HG02571 (cell line): Measurements from ENCODE around the gene NYAP2.
A peak's percentile ranks its signal among the peaks of the same experiment; 100 is the strongest.

Experiments used
- ATAC-seq: cut with Tn5 transposase; IDR thresholded peaks from one replicate; pipeline ENCODE4 v1.9.1; 2021; ENCODE audit warnings: mild to moderate bottlenecking, moderate library complexity; ENCODE audit not compliant: unreplicated experiment

The NYAP2 gene

GRCh38 chr2:225425284-225425683 is 25.8 kb downstream of the NYAP2 start:
- no peak for ATAC-seq

- ATAC-seq, result no peak
These were observed 28.9 kb downstream of the NYAP2 start for GRCh38 chr2:225428360-225428759.

- ATAC-seq, result no peak
These were observed 30.2 kb downstream of the NYAP2 start for GRCh38 chr2:225429717-225430116.

- no peak for ATAC-seq
These were observed 31.8 kb downstream of the NYAP2 start for GRCh38 chr2:225431105-225431863.

- ATAC-seq, result no peak
These were observed 34.5 kb downstream of the NYAP2 start for GRCh38 chr2:225434014-225434413.

- ATAC-seq, result no peak
These were observed 37.8 kb downstream of the NYAP2 start for GRCh38 chr2:225437319-225437718.

- ATAC-seq, result no peak
These were observed 38.7 kb downstream of the NYAP2 start for GRCh38 chr2:225438248-225438647.

- ATAC-seq, result no peak
These were observed 53.2 kb downstream of the NYAP2 start for GRCh38 chr2:225452677-225453076.

- no peak for ATAC-seq
These were observed 54.9 kb downstream of the NYAP2 start for GRCh38 chr2:225454412-225454811.

GRCh38 chr2:225456619-225457260 is 57.2 kb downstream of the NYAP2 start:
- no peak for ATAC-seq

- ATAC-seq, result no peak
These were observed 58.0 kb downstream of the NYAP2 start for GRCh38 chr2:225457482-225457881.

GRCh38 chr2:225458431-225459117 is 59.1 kb downstream of the NYAP2 start:
- ATAC-seq, result peak; percentile 51

- ATAC-seq, result no peak
These were observed 62.9 kb downstream of the NYAP2 start for GRCh38 chr2:225462417-225462816.

- ATAC-seq, result no peak
These were observed 63.4 kb downstream of the NYAP2 start for GRCh38 chr2:225462945-225463344.

GRCh38 chr2:225463449-225463848 is 63.9 kb downstream of the NYAP2 start:
- no peak for ATAC-seq

GRCh38 chr2:225464346-225465025 is 65.0 kb downstream of the NYAP2 start:
- ATAC-seq, result peak; percentile 79

GRCh38 chr2:225465827-225466226 is 66.3 kb downstream of the NYAP2 start:
- no peak for ATAC-seq

GRCh38 chr2:225466891-225467604 is 67.5 kb downstream of the NYAP2 start:
- no peak for ATAC-seq

GRCh38 chr2:225468131-225468530 is 68.6 kb downstream of the NYAP2 start:
- no peak for ATAC-seq

GRCh38 chr2:225471039-225471438 is 71.5 kb downstream of the NYAP2 start:
- no peak for ATAC-seq

GRCh38 chr2:225471482-225471881 is 72.0 kb downstream of the NYAP2 start:
- ATAC-seq, result no peak
